SK-N-SH (cell line): ENCODE results near the gene MPST. TPM values are rescaled to one million over a fixed set of nuclear protein-coding genes. Genes with fewer than 3 reads are reported as not detected.

Experiments used
- CTCF ChIA-PET: fragments of 300-600, 350-600 bp; formaldehyde crosslinking; extraction: SDS; loops from one replicate; lab custom pipeline; 2021; lab: Yijun Ruan, JAX
- POLR2A ChIA-PET: fragments of 350-600 bp; sonication (Branson Sonifier 250); formaldehyde crosslinking; extraction: SDS; loops from one replicate; lab custom pipeline; 2020; ENCODE audit warnings: antibody characterized with exemption, inconsistent platforms; lab: Yijun Ruan, JAX
- DNase-seq: peaks from one replicate; pipeline ENCODE4 v3.0.0; 2012
- H2AFZ ChIP-seq: fragments of 200-600 bp; sonication (generic); 2 replicates; pipeline ENCODE4 v1.8.1; 2016; ENCODE audit warnings: antibody characterized with exemption, mild to moderate bottlenecking, low read depth
- H3F3A ChIP-seq: fragments of 200-600 bp; sonication (generic); replicated peaks from 2 replicates; pipeline ENCODE3; 2016; ENCODE audit warnings: antibody characterized with exemption, mild to moderate bottlenecking; ENCODE audit not compliant: insufficient read depth
- H3K27ac ChIP-seq, 2 experiments: fragments of 200-500 bp in 1 of 2; fragments of 200-600 bp in 1 of 2; sonication (Bioruptor generic) in 1 of 2; sonication (generic), shearing (Covaris generic) in 1 of 2; 2 replicates each; pipeline versions ENCODE4 v1.5.1 to v1.6.1; 2014 to 2016; ENCODE audit warnings: low read depth in 2 of 2, inconsistent platforms in 1 of 2, low read length in 1 of 2, mild to moderate bottlenecking in 1 of 2, mixed read lengths in 1 of 2
- H3K27me3 ChIP-seq: fragments of 200-600 bp; sonication (generic), shearing (Covaris generic); 2 replicates; pipeline ENCODE4 v1.6.1; 2016; ENCODE audit warnings: mixed run types; ENCODE audit not compliant: insufficient read depth
- H3K36me3 ChIP-seq, 2 experiments: fragments of 200-500 bp in 1 of 2; fragments of 200-600 bp in 1 of 2; sonication (Bioruptor generic) in 1 of 2; sonication (generic) in 1 of 2; replicated peaks in 1 of 2; 2 replicates each; pipeline versions ENCODE3 to v1.5.1; 2014 to 2016; ENCODE audit warnings: low read length in 1 of 2, mild to moderate bottlenecking in 1 of 2; ENCODE audit not compliant: insufficient read depth in 2 of 2, control insufficient read depth in 1 of 2
- H3K4me1 ChIP-seq, 2 experiments: fragments of 200-500 bp in 1 of 2; fragments of 200-600 bp in 1 of 2; sonication (Bioruptor generic) in 1 of 2; sonication (generic), shearing (Covaris generic) in 1 of 2; 2 replicates each; pipeline versions ENCODE4 v1.5.1 to v1.6.1; 2014 to 2016; ENCODE audit warnings: low read depth in 1 of 2, low read length in 1 of 2, mixed run types in 1 of 2; ENCODE audit not compliant: insufficient read depth in 2 of 2, control insufficient read depth in 1 of 2
- H3K4me2 ChIP-seq: fragments of 200-600 bp; sonication (generic), shearing (Covaris generic); 2 replicates; pipeline ENCODE4 v1.6.1; 2017; ENCODE audit warnings: mixed run types
- H3K4me3 ChIP-seq, 2 experiments: fragments of 200-500 bp in 1 of 2; fragments of 200-600 bp in 1 of 2; sonication (Bioruptor generic) in 1 of 2; sonication (generic), shearing (Covaris generic) in 1 of 2; 2 replicates each; pipeline versions ENCODE4 v1.5.1 to v1.8.1; 2014 to 2016; ENCODE audit warnings: low read depth in 2 of 2, inconsistent platforms in 1 of 2, low read length in 1 of 2, mild to moderate bottlenecking in 1 of 2, mixed read lengths in 1 of 2, moderate library complexity in 1 of 2
- H3K79me2 ChIP-seq: fragments of 200-600 bp; sonication (generic); 2 replicates; pipeline ENCODE4 v1.8.1; 2017; ENCODE audit warnings: mild to moderate bottlenecking; ENCODE audit not compliant: insufficient read depth
- H3K9ac ChIP-seq: fragments of 200-600 bp; sonication (generic); 2 replicates; pipeline ENCODE4 v1.6.1; 2017; ENCODE audit warnings: mixed run types
- H3K9me2 ChIP-seq: fragments of 200-600 bp; sonication (generic); 2 replicates; pipeline ENCODE4 v1.6.1; 2017; ENCODE audit warnings: mixed run types
- H3K9me3 ChIP-seq: fragments of 200-600 bp; sonication (generic); 2 replicates; pipeline ENCODE4 v1.6.1; 2017; ENCODE audit warnings: mixed run types, mild to moderate bottlenecking, moderate library complexity
- H4K20me1 ChIP-seq: fragments of 200-600 bp; sonication (generic); 2 replicates; pipeline ENCODE4 v1.6.1; 2017; ENCODE audit warnings: mild to moderate bottlenecking, mixed run types; ENCODE audit not compliant: insufficient read depth
- FOSL2 ChIP-seq: IDR thresholded peaks from 2 replicates; pipeline ENCODE4 v1.4.0; 2012; ENCODE audit warnings: low read depth, mild to moderate bottlenecking, moderate library complexity, borderline replicate concordance
- GATA2 ChIP-seq: sonication (generic); formaldehyde crosslinking; IDR thresholded peaks from 2 replicates; pipeline ENCODE4 v1.5.0; 2020; ENCODE audit warnings: mild to moderate bottlenecking, missing genetic modification reagents
- IRF3 ChIP-seq: fragments of 150-350 bp; IDR thresholded peaks from 2 replicates; pipeline ENCODE4 v1.6.1; 2016; ENCODE audit warnings: mild to moderate bottlenecking, low read depth, low read length
- MXI1 ChIP-seq: IDR thresholded peaks from 2 replicates; pipeline ENCODE4 v1.6.1; 2012; ENCODE audit warnings: mild to moderate bottlenecking, low read depth, low read length, improper control_type of control experiment
- NRF1 ChIP-seq: IDR thresholded peaks from 2 replicates; pipeline ENCODE4 v1.6.1; 2012; ENCODE audit warnings: low read depth, mild to moderate bottlenecking, low read length
- PBX3 ChIP-seq: IDR thresholded peaks from 2 replicates; pipeline ENCODE4; 2012
- RCOR1 ChIP-seq: fragments of 150-350 bp; IDR thresholded peaks from 2 replicates; pipeline ENCODE4 v1.6.1; 2017; ENCODE audit warnings: antibody characterized with exemption, low read length
- RFX5 ChIP-seq: IDR thresholded peaks from 2 replicates; pipeline ENCODE4 v1.6.1; 2012; ENCODE audit warnings: mild to moderate bottlenecking, improper control_type of control experiment, low read length
- RXRA ChIP-seq: IDR thresholded peaks from 2 replicates; pipeline ENCODE4 v1.4.0; 2012; ENCODE audit warnings: low read depth, mild to moderate bottlenecking, borderline replicate concordance
- SIN3A ChIP-seq: IDR thresholded peaks from 2 replicates; pipeline ENCODE4 v1.6.1; 2012; ENCODE audit warnings: low read depth, mild to moderate bottlenecking, low read length, moderate library complexity, borderline replicate concordance
- TCF12 ChIP-seq: IDR thresholded peaks from 2 replicates; pipeline ENCODE4 v1.4.0; 2012
- TEAD4 ChIP-seq: IDR thresholded peaks from 2 replicates; pipeline ENCODE4 v1.4.0; 2012; ENCODE audit warnings: mild to moderate bottlenecking, borderline replicate concordance; ENCODE audit not compliant: insufficient read depth
- WGBS: methylation state at CpG from one replicate; pipeline ENCODE4 v1.1.6; 2017; ENCODE audit warnings: low lambda C conversion rate; 5-methylcytosine and 5-hydroxymethylcytosine counted together
- polyA plus RNA-seq, 3 experiments: library from polyadenylated mRNA; depleted of rRNA; stranded (reverse); fragments of >200 nt; gene quantifications; 2 replicates each; pipeline ENCODE4 v1.2.3, GENCODE V29; 2012
- TF ChIP-seq, protein P1 (sequence below): IDR thresholded peaks from 2 replicates; pipeline ENCODE4 v1.4.0; 2012; ENCODE audit warnings: low read depth, borderline replicate concordance
- TF ChIP-seq, protein P2 (sequence below): fragments of 200-600 bp; sonication (generic); IDR thresholded peaks from 2 replicates; pipeline ENCODE4 v1.6.1; 2017; ENCODE audit warnings: antibody characterized with exemption, mild to moderate bottlenecking, moderate library complexity

Gene MPST
- polyA plus RNA-seq, 1 of the 3 experiments (the other 2 are of a cell fraction) = 60.4 TPM

DNA sequence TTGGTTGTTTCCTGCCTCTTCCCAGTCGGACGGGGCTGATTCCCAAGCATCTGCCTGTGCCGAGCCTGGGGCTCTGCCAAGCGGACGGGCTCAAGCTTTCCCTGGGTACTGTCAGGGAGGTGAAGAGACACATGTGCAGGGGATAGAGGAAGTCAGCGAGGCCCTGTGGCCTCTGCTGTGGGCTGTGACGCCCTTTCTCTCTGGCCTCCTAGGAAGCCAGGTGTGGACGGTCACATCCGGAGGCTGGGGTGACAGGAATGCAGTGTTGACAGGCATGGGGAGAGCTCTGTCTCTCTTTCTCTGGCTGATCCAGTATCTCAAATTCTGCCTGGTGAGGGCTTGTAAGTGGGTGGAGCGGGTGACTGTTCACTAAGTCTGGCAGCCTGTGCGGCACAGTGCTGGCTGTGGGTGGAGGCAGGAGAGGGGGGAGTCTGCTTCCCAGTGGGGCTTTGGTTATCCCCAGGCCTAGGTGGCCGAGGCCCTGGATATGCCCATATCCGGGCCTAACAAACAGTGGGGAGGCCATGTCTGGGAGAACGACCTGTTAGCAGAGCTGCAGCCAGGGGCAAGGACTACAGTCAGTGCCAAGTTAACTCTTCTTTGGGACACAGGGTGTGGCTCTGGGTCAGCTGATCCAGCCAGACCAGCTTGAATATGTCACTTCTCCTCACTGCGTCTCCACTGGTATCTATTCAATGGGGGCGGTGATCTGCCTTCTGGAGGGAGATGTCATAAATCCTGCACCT lies 33.9 kb downstream of the MPST start:
- no peak overlapping the region for H3K9ac ChIP-seq
- no peaks in the 10 kb centered on the region for H3K9me3 ChIP-seq
- ChIA-PET CTCF (no interaction called here), POLR2A (no interaction called here)
- no peak overlapping the region for H2AFZ ChIP-seq
- H3K4me1 ChIP-seq = peaks cover 0 to 10% of the 10 kb centered on the region in 2 experiments; a peak in 1 of 4 replicates
- H3K79me2 ChIP-seq = peaks cover 16% of the 10 kb centered on the region; the same call in 1 of the 2 replicates
- WGBS = 94% methylated on average over 9 of the region's 16 CpGs
- DNase-seq = no peak
- H4K20me1 ChIP-seq = no peaks in the 10 kb centered on the region
- no peaks in the 10 kb centered on the region for H3F3A ChIP-seq
- 0 out of 2 replicates have a peak overlapping the region, but pooled peaks have one; percentile 95 for H3K4me2 ChIP-seq
- no peak overlapping the region for H3K27ac ChIP-seq
- H3K9me2 ChIP-seq = no peaks in the 10 kb centered on the region
- no peak for TF ChIP-seq MXI1
- no peak for TF ChIP-seq IRF3
- no peak for TF ChIP-seq RCOR1
- TF ChIP-seq, protein P1, sequence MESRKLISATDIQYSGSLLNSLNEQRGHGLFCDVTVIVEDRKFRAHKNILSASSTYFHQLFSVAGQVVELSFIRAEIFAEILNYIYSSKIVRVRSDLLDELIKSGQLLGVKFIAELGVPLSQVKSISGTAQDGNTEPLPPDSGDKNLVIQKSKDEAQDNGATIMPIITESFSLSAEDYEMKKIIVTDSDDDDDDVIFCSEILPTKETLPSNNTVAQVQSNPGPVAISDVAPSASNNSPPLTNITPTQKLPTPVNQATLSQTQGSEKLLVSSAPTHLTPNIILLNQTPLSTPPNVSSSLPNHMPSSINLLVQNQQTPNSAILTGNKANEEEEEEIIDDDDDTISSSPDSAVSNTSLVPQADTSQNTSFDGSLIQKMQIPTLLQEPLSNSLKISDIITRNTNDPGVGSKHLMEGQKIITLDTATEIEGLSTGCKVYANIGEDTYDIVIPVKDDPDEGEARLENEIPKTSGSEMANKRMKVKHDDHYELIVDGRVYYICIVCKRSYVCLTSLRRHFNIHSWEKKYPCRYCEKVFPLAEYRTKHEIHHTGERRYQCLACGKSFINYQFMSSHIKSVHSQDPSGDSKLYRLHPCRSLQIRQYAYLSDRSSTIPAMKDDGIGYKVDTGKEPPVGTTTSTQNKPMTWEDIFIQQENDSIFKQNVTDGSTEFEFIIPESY = no peak
- no peak for TF ChIP-seq FOSL2
- TF ChIP-seq, protein P2, sequence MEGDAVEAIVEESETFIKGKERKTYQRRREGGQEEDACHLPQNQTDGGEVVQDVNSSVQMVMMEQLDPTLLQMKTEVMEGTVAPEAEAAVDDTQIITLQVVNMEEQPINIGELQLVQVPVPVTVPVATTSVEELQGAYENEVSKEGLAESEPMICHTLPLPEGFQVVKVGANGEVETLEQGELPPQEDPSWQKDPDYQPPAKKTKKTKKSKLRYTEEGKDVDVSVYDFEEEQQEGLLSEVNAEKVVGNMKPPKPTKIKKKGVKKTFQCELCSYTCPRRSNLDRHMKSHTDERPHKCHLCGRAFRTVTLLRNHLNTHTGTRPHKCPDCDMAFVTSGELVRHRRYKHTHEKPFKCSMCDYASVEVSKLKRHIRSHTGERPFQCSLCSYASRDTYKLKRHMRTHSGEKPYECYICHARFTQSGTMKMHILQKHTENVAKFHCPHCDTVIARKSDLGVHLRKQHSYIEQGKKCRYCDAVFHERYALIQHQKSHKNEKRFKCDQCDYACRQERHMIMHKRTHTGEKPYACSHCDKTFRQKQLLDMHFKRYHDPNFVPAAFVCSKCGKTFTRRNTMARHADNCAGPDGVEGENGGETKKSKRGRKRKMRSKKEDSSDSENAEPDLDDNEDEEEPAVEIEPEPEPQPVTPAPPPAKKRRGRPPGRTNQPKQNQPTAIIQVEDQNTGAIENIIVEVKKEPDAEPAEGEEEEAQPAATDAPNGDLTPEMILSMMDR = no peak
- no peak for TF ChIP-seq RXRA
- TF ChIP-seq PBX3 = no peak
- TF ChIP-seq GATA2 (CRISPR knock-in tag) = no peak
- TF ChIP-seq TCF12 = no peak
- no peak for TF ChIP-seq TEAD4
- no peak for TF ChIP-seq NRF1
- TF ChIP-seq RFX5 = no peak
- no peak for TF ChIP-seq SIN3A
- no peaks in the 10 kb centered on the region for H3K27me3 ChIP-seq
- H3K4me3 ChIP-seq = no peak overlapping the region
- H3K36me3 ChIP-seq = peaks cover 0 to 42% of the 10 kb centered on the region in 2 experiments
